ENCODE measurements around the gene LRRN4CL. TPM values are rescaled to one million over a fixed set of nuclear protein-coding genes. Genes with fewer than 3 reads are reported as not detected.
A peak's percentile ranks its signal among the peaks of the same experiment; 100 is the strongest.

Gene LRRN4CL
- total and polyA plus RNA-seq, 9 of the 15 experiments (the other 6 are each of a cell fraction or from before 2014, with no cell fraction given): 0.03 to 0.11 (median 0.05) TPM; not detected in 4

GRCh38 chr11:62707277-62707861, 18.0 kb upstream of the LRRN4CL start, which contains the start of the genes BSCL2 and GNG3 (continued):
- TF ChIP-seq HMGXB4 (CRISPR knock-in tag; IDR thresholded peaks at IDR 0.05): no peak
- 0 out of 2 replicates have a peak, but pooled peaks have one; percentile 11 for TF ChIP-seq HDGF (IDR thresholded peaks at IDR 0.05)
- peak; percentile 55; the same call in 1 of the 2 replicates for TF ChIP-seq CTBP1 (IDR thresholded peaks at IDR 0.05; ENCODE audit: borderline replicate concordance)
- TF ChIP-seq PHF21A (IDR thresholded peaks at IDR 0.05; ENCODE audit: borderline replicate concordance, low read depth): no peak
- TF ChIP-seq JUND (IDR thresholded peaks at IDR 0.05; ENCODE audit: borderline replicate concordance, low read depth, low read length): peak; percentile 88
- no peak for TF ChIP-seq JUND (tag; IDR thresholded peaks at IDR 0.05; ENCODE audit: borderline replicate concordance, low read depth, low read length)
- TF ChIP-seq CBX8 (IDR thresholded peaks at IDR 0.05; ENCODE audit: borderline replicate concordance, extremely low read depth, low read depth, low read length, poor library complexity, severe bottlenecking): no peak
- no peak for TF ChIP-seq HNRNPLL (IDR thresholded peaks at IDR 0.05; ENCODE audit: low read depth, low read length, poor library complexity, severe bottlenecking)
- TF ChIP-seq HLTF (IDR thresholded peaks at IDR 0.05): no peak
- TF ChIP-seq HMGN3 (IDR thresholded peaks at IDR 0.05; ENCODE audit: borderline replicate concordance, extremely low read depth, insufficient read length, low read depth, low read length): no peak
- no peak for TF ChIP-seq ZBTB1 (CRISPR knock-in tag; IDR thresholded peaks at IDR 0.05; ENCODE audit: borderline replicate concordance, low read depth)
- no peak for TF ChIP-seq ZNF212 (CRISPR knock-in tag; IDR thresholded peaks at IDR 0.05)
- no peak for TF ChIP-seq STAT5A (IDR thresholded peaks at IDR 0.05; ENCODE audit: borderline replicate concordance, low read length)
- TF ChIP-seq, protein P1, sequence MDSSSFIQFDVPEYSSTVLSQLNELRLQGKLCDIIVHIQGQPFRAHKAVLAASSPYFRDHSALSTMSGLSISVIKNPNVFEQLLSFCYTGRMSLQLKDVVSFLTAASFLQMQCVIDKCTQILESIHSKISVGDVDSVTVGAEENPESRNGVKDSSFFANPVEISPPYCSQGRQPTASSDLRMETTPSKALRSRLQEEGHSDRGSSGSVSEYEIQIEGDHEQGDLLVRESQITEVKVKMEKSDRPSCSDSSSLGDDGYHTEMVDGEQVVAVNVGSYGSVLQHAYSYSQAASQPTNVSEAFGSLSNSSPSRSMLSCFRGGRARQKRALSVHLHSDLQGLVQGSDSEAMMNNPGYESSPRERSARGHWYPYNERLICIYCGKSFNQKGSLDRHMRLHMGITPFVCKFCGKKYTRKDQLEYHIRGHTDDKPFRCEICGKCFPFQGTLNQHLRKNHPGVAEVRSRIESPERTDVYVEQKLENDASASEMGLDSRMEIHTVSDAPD (CRISPR knock-in tag; IDR thresholded peaks at IDR 0.05): no peak
- TF ChIP-seq, protein P2, sequence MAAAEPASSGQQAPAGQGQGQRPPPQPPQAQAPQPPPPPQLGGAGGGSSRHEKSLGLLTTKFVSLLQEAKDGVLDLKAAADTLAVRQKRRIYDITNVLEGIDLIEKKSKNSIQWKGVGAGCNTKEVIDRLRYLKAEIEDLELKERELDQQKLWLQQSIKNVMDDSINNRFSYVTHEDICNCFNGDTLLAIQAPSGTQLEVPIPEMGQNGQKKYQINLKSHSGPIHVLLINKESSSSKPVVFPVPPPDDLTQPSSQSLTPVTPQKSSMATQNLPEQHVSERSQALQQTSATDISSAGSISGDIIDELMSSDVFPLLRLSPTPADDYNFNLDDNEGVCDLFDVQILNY (CRISPR knock-in tag; IDR thresholded peaks at IDR 0.05): no peak
- peak; percentile 49; the same call in 1 of the 2 replicates for TF ChIP-seq CHD2 (IDR thresholded peaks at IDR 0.05; ENCODE audit: low read depth, low read length)
- TF ChIP-seq MYC (IDR thresholded peaks at IDR 0.05; ENCODE audit: low read depth, low read length): no peak
- TF ChIP-seq MYC (CRISPR knock-in tag; IDR thresholded peaks at IDR 0.05; ENCODE audit: borderline replicate concordance, low read depth): no peak
- TF ChIP-seq JUN (IDR thresholded peaks at IDR 0.05; ENCODE audit: borderline replicate concordance, low read depth, low read length): no peak
- TF ChIP-seq JUN (CRISPR knock-in tag; IDR thresholded peaks at IDR 0.05; ENCODE audit: borderline replicate concordance): no peak
- TF ChIP-seq POLR3G (IDR thresholded peaks at IDR 0.05; ENCODE audit: extremely low read depth, insufficient read length, insufficient replicate concordance): no peak
- no peak for TF ChIP-seq SIRT6 (IDR thresholded peaks at IDR 0.05; ENCODE audit: low read depth, low read length)
- TF ChIP-seq ZNF766 (CRISPR knock-in tag; conservative IDR thresholded peaks at IDR 0.05): no peak
- TF ChIP-seq, protein P3, sequence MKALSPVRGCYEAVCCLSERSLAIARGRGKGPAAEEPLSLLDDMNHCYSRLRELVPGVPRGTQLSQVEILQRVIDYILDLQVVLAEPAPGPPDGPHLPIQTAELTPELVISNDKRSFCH (CRISPR knock-in tag; IDR thresholded peaks at IDR 0.05): no peak
- TF ChIP-seq, protein P3 (tag; IDR thresholded peaks at IDR 0.05): no peak
- no peak for TF ChIP-seq NCOA4 (IDR thresholded peaks at IDR 0.05; ENCODE audit: partially characterized antibody)

Measured in K562 (cell line).